Measurements from ENCODE around the gene TMEM225B.

DNA sequence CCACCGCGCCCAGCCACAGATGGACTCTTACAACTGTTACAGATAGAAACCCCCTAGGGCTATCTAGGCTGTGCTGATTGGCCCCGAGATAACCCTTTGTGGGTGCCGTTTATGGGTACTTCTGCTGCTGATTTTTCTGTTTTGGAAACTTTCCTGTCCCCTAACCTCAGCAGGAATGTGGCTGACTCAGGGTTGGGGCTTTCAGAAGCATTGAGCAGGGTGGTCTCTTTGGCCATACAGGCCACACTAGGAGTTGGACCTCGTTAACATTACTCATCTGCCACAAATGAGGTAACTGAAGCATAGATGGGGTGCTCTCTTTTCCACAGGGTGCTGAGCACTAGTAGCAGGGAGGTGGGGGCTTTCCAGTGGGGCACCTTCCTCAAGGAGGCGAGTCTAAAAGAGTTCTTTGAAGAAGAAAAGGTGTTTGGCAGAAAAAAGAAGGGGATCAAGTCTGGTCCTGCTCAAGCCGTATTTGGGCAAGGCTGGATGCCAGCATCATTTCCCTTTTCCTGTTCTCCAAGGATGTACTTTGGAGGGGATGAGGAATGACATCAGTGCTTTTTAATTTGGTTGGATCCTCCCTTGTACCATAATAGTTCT is 25.1 kb downstream of the TMEM225B start:
- TF ChIP-seq, protein P1, sequence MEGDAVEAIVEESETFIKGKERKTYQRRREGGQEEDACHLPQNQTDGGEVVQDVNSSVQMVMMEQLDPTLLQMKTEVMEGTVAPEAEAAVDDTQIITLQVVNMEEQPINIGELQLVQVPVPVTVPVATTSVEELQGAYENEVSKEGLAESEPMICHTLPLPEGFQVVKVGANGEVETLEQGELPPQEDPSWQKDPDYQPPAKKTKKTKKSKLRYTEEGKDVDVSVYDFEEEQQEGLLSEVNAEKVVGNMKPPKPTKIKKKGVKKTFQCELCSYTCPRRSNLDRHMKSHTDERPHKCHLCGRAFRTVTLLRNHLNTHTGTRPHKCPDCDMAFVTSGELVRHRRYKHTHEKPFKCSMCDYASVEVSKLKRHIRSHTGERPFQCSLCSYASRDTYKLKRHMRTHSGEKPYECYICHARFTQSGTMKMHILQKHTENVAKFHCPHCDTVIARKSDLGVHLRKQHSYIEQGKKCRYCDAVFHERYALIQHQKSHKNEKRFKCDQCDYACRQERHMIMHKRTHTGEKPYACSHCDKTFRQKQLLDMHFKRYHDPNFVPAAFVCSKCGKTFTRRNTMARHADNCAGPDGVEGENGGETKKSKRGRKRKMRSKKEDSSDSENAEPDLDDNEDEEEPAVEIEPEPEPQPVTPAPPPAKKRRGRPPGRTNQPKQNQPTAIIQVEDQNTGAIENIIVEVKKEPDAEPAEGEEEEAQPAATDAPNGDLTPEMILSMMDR (IDR thresholded peaks at IDR 0.05), result no peak
- no peak for TF ChIP-seq POLR2A (IDR thresholded peaks at IDR 0.05)

All from heart left ventricle (tissue), 13 donors.